Measurements from ENCODE around the gene VASP. TPM values are rescaled to one million over a fixed set of nuclear protein-coding genes. Genes with fewer than 3 reads are reported as not detected.
A peak's percentile ranks its signal among the peaks of the same experiment; 100 is the strongest.
"Not testable (repeated sequence)": the region's sequence is repeated elsewhere in the genome, so short reads cannot be mapped to it uniquely, and the experiment has no call there.

The VASP gene
- total RNA-seq, 1 experiment from 2014 or later, result 130 TPM

DNA sequence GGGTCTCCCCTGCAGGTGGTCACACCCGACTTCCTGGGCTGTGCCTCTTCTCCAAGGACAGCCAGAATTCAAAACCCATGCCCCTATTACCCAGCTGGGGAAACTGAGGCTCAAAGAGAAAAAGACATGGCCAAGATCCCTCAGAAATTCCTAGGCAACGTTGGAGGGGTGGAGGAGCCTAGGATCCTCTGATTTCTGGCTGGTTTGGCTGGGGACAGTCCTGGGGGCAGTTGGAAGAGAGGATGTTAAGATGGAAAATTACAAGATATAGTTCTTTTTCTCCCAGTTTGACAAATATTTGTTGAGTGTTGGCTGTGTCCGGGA is 2.4 kb downstream of the VASP start:
- H3K4me3 ChIP-seq (ENCODE audit: insufficient read depth, low read depth, low read length), result peak overlapping the region; percentile 36
- peaks cover 2% of the 10 kb centered on the region; the same call in 1 of the 2 replicates for H3K36me3 ChIP-seq (replicated peaks; ENCODE audit: control insufficient read depth, insufficient read depth, low read length)
- DNase-seq, result no peak

DNA sequence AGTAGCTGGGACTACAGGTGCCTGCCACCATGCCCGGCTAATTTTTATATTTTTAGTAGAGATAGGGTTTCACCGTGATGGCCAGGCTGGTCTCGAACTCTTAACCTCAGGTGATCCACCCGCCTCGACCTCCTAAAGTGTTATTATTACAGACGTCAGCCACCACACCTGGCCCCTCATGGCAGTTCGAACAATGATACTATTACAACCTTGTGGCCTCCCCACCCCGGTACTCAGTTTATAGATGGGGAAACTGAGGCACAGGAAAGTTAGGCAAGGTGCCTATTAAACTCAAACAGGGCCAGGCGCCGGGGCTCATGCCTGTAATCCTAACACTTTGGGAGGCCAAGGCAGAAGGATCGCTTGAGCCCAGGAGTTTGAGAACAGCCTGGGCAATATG is 3.1 kb downstream of the VASP start:
- H3K36me3 ChIP-seq (replicated peaks; ENCODE audit: control insufficient read depth, insufficient read depth, low read length); DNase-seq; H3K27me3 ChIP-seq (ENCODE audit: control insufficient read depth, insufficient read depth, low read length); H3K4me3 ChIP-seq (ENCODE audit: insufficient read depth, low read depth, low read length): not testable (repeated sequence)

More for the DNA sequence above, 2.4 kb downstream of the VASP start:
- H3K27me3 ChIP-seq (ENCODE audit: control insufficient read depth, insufficient read depth, low read length), result no peaks in the 10 kb centered on the region

DNA sequence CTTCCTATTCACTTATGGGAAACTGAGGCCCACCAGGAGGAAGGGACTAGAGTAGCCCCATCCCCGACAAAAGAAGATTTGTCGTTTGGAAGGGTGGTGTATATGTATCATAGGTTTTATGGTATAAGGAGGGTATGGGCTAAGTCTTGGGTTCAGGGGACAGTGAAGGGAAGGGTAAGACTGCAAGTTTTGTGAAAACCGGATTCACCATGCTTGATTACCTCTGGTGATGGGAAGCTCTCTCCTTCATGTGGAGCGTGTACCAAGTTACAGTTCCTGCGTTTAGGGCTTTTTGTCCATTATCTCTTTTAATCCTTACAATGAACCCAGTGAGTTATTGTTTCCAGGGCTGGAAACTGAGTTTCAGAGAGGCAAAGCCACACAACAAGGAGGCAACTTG is 3.8 kb downstream of the VASP start:
- no peak overlapping the region for H3K4me3 ChIP-seq (ENCODE audit: insufficient read depth, low read depth, low read length)
- DNase-seq, result no peak
- peaks cover 4% of the 10 kb centered on the region; the same call in 1 of the 2 replicates for H3K36me3 ChIP-seq (replicated peaks; ENCODE audit: control insufficient read depth, insufficient read depth, low read length)
- no peaks in the 10 kb centered on the region for H3K27me3 ChIP-seq (ENCODE audit: control insufficient read depth, insufficient read depth, low read length)

DNA sequence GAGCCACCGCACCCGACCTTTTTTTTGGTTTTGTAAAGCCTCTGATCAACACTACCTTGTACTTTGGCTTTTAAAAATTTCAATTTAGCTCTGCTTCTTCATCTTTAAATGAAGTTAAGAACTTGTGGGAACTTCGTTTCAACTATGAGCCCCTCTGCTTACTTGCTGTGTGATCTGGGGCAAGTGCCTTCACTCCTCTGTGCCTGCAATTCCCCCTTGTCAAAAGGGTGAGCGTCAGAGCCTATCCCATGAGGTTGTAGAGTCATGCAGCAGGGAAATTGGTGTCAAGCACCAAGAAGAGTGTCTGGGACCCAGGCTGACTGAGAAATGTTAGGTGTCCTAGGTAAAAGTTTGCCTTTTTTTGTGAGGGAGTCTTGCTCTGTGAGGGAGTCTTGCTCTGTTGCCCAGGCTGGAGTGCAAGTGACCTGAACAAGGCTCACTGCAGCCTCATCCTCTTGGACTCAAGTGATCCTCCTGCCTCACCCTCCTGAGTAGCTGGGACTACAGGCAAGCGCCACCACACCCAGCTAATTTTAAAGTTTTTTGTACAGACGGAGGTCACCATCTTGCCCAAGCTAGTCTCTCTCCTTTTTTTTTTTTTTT is 5.7 kb downstream of the VASP start:
- Histone ChIP-seq H3K36me3 (replicated peaks; ENCODE audit: control insufficient read depth, insufficient read depth, low read length) (peaks cover 10% of the 10 kb centered on the region), H3K4me3 (ENCODE audit: insufficient read depth, low read depth, low read length) (no peak overlapping the region), H3K27me3 (ENCODE audit: control insufficient read depth, insufficient read depth, low read length) (no peaks in the 10 kb centered on the region)
- no peak for DNase-seq

DNA sequence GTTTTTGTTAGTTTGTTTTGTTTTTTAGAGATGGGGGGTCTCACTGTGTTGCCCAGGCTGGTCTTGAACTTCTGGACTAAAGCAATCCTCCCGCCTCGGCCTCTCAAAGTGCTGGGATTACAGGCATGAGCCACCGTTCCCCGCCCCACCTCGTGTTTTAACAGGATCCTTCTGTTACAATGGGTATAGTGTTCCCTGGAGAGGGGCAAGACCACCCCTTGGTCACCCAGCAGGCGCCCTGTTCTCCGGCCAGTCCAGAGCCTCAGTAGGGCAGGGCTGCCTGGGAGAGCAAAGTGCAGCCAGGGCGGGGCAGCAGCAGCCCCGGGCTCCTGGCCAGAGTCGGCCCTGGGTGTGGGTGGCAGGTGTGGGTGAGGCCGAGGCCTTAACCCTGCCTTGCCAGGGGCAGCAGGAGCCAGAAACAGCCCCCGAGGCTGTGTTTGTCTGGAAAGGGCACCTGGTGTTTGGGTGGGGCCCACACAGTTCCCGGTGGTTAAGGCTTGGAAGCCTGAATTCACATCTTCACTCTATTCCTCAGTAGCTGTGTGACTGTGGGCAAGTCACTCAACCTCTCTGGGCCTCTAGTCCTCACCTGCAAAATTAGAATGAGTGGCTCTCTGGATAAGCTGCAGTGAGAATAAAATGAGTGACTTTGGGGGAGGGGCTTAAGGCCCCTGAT is 7.2 kb downstream of the VASP start:
- peaks cover 16% of the 10 kb centered on the region for H3K36me3 ChIP-seq (replicated peaks; ENCODE audit: control insufficient read depth, insufficient read depth, low read length)
- peak; percentile 35 for DNase-seq

DNA sequence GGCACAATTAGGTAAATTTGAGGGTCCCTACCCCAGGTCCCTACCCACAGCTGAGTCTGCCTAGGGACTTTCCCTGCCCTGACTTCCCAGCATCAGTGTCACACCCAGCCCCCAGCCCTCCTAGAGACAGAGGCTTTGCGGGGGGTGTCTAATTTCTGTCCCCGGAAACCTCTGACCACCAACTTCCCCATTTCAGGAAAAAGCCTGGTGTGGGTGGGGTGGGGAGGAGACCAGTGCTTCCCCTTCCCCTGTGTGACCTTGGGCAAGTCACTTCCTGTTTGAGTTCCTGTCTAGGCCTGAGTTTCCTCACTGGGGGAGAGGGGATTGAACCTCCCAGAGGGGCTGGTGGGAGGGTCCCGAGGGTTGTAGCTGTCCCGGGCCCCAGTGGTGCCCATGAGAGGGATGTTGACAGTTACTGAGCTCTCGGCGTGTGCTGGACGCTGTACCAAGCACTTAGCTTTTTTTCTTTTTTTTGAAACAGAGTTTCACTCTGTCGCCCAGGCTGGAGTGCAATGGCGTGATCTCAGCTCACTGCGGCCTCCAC is 7.9 kb downstream of the VASP start:
- H3K27me3 ChIP-seq (ENCODE audit: control insufficient read depth, insufficient read depth, low read length), result no peaks in the 10 kb centered on the region
- no peak overlapping the region for H3K4me3 ChIP-seq (ENCODE audit: insufficient read depth, low read depth, low read length)
- peaks cover 16% of the 10 kb centered on the region for H3K36me3 ChIP-seq (replicated peaks; ENCODE audit: control insufficient read depth, insufficient read depth, low read length)
- peak; percentile 40 for DNase-seq

More for the DNA sequence above, 7.2 kb downstream of the VASP start:
- no peaks in the 10 kb centered on the region for H3K27me3 ChIP-seq (ENCODE audit: control insufficient read depth, insufficient read depth, low read length)
- H3K4me3 ChIP-seq (ENCODE audit: insufficient read depth, low read depth, low read length), result no peak overlapping the region

DNA sequence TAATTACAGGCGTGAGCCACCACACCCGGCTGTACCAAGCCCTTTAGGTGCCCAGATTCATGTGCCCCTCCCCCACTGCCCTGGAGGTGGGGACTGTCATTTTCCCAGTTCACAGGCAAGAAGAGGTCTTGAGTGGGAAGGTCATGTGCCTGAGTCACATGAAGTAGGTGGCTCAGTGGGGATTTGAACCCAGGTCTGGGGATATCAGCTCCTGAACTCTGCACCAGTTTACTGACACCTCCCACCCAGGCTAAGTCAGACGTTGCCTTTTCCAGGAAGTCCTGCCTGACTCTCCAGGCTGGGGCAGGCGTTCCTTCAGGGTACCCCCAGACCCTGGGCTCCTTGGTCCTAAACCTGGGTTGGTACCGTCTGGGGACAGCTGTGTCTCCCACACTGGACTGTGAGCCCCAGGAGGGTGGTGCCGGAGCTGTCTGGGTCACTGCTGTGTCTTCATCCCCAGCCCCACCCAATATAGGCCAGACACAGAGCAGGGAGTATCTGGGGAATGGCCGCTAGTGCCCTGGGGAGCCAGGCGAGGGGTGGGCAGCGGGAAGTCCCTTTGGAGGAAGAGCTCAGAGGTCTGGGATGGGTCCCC is 8.6 kb downstream of the VASP start:
- Histone ChIP-seq H3K27me3 (ENCODE audit: control insufficient read depth, insufficient read depth, low read length) (no peaks in the 10 kb centered on the region), H3K4me3 (ENCODE audit: insufficient read depth, low read depth, low read length) (no peak overlapping the region), H3K36me3 (replicated peaks; ENCODE audit: control insufficient read depth, insufficient read depth, low read length) (peaks cover 19% of the 10 kb centered on the region)
- DNase-seq, result peak; percentile 38

DNA sequence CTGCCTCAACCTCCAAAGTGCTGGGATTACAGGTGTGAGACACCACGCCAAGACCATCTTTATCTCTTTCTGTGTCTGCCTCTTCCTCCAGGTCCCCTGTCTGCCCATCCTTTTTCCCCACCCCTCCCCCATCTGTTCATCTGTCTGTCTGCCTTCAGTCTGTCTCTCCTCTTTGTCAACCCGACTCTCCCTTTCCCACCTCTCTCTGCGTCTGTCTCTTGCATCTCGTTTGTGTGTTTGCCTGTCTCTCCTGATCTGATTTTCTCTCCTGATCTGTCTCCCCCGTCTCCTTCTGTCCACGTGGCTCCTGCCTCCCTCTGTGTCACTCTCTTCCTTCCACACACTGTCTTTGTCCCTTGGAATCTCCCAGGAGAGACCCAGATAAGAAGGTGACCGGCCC is 10.0 kb downstream of the VASP start:
- peaks cover 22% of the 10 kb centered on the region for H3K36me3 ChIP-seq (replicated peaks; ENCODE audit: control insufficient read depth, insufficient read depth, low read length)
- no peak overlapping the region for H3K4me3 ChIP-seq (ENCODE audit: insufficient read depth, low read depth, low read length)
- no peak for DNase-seq
- no peaks in the 10 kb centered on the region for H3K27me3 ChIP-seq (ENCODE audit: control insufficient read depth, insufficient read depth, low read length)

DNA sequence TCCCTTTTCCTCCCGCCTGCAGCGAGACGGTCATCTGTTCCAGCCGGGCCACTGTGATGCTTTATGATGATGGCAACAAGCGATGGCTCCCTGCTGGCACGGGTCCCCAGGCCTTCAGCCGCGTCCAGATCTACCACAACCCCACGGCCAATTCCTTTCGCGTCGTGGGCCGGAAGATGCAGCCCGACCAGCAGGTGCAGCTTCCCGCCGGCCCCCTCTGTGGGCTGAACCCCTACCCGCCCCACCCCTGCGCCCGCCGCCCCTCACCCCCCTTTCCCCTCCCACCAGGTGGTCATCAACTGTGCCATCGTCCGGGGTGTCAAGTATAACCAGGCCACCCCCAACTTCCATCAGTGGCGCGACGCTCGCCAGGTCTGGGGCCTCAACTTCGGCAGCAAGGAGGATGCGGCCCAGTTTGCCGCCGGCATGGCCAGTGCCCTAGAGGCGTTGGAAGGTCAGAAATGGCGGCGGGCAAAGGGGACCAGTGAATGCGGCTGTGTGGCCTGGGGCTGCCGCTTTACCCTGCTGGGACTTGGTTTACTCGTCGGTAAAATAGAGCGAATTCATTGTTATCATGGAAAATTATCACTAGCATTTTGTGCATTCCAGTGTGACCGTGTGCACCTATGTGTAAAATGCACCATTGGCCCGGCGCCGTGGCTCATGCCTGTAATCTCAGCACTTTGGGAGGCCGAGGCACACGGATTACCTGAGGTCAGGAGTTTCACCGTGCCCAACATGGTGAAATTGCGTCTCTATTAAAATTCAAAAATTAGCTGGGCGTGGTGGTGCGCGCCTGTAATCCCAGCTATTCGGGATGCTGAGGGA is 10.6 kb downstream of the VASP start:
- peak; percentile 42 for DNase-seq

DNA sequence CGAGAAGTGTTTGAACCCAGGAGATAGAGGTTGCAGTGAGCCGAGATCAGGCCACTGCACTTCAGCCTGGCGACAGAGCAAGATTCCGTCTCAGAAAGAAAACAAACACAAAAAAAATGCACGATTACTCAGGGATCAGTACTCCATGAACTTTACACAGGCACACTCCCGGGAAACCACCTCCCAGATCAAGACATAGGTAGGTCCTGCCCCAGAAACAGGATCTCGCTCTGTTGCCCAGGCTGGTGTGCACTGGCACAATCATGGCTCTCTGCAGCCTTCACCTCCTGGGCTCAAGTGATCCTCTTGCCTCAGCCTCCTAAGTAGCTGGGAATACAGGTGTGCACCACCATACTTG is 11.2 kb downstream of the VASP start:
- peaks cover 22% of the 10 kb centered on the region for H3K36me3 ChIP-seq (replicated peaks; ENCODE audit: control insufficient read depth, insufficient read depth, low read length)
- no peak overlapping the region for H3K4me3 ChIP-seq (ENCODE audit: insufficient read depth, low read depth, low read length)
- DNase-seq, result no peak
- H3K27me3 ChIP-seq (ENCODE audit: control insufficient read depth, insufficient read depth, low read length), result no peaks in the 10 kb centered on the region

More for the DNA sequence above, 10.6 kb downstream of the VASP start:
- Histone ChIP-seq H3K36me3 (replicated peaks; ENCODE audit: control insufficient read depth, insufficient read depth, low read length) (peaks cover 22% of the 10 kb centered on the region), H3K4me3 (ENCODE audit: insufficient read depth, low read depth, low read length) (no peak overlapping the region), H3K27me3 (ENCODE audit: control insufficient read depth, insufficient read depth, low read length) (no peaks in the 10 kb centered on the region)

DNA sequence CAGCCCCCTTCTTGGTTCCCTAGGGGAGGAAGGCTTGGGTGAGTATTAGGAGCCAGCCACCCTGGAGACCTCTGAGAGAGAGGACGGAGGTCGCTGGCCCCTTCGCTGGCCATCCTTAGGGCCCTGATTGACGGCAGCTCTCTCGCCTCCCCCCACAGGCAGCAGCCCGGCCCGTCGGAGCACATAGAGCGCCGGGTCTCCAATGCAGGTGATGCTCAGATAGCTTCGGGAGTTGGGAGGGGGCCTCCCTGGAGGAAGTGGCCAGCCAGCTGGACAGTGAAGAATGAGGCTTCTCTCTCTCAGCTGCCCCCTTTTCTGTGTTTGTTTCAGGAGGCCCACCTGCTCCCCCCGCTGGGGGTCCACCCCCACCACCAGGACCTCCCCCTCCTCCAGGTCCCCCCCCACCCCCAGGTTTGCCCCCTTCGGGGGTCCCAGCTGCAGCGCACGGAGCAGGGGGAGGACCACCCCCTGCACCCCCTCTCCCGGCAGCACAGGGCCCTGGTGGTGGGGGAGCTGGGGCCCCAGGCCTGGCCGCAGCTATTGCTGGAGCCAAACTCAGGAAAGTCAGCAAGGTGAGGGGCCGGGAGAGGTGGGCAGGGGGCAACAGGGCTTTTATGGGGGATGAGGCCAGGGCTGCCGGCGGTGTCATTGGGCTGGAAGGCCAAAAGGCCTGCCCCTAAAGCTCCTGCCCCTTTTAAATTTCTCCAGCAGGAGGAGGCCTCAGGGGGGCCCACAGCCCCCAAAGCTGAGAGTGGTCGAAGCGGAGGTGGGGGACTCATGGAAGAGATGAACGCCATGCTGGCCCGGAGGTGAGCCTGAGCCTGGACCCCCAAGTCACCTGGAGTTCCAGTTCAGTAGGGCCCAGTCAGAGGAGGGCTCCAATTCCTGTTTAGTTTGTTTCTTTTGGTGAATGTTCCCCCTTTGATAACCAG is 15.0 kb downstream of the VASP start:
- H3K36me3 ChIP-seq (replicated peaks; ENCODE audit: control insufficient read depth, insufficient read depth, low read length), result peaks cover 31% of the 10 kb centered on the region
- no peaks in the 10 kb centered on the region for H3K27me3 ChIP-seq (ENCODE audit: control insufficient read depth, insufficient read depth, low read length)
- H3K4me3 ChIP-seq (ENCODE audit: insufficient read depth, low read depth, low read length), result no peak overlapping the region
- peak; percentile 54 for DNase-seq

DNA sequence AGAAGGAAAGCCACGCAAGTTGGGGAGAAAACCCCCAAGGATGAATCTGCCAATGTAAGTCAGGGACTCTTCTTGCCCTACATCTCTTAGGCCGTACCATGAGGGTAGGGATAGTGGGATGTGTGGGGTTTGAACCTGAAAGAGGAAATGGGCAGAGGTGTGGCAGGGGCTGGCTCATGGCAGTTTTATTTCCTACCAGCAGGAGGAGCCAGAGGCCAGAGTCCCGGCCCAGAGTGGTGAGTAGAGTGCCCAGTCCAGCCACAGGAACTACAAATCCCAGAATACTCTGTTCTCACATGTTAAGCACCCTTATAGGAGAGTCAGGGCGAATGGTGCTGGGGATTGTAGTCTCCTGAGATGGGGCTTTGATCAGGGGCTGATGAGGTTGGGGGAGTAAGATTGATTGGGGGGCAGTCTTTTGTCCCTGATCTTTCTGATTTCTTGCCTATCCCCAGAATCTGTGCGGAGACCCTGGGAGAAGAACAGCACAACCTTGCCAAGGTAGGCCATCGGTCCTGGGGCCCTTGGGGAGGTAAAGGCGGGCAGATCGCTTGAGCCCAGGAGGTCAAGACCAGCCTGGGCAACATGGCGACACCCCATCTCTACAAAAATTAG is 16.5 kb downstream of the VASP start:
- Histone ChIP-seq H3K4me3 (ENCODE audit: insufficient read depth, low read depth, low read length) (no peak overlapping the region), H3K36me3 (replicated peaks; ENCODE audit: control insufficient read depth, insufficient read depth, low read length) (peaks cover 24% of the 10 kb centered on the region), H3K27me3 (ENCODE audit: control insufficient read depth, insufficient read depth, low read length) (peaks cover under 1% of the 10 kb centered on the region; the same call in 1 of the 2 replicates)
- peak; percentile 93 for DNase-seq

DNA sequence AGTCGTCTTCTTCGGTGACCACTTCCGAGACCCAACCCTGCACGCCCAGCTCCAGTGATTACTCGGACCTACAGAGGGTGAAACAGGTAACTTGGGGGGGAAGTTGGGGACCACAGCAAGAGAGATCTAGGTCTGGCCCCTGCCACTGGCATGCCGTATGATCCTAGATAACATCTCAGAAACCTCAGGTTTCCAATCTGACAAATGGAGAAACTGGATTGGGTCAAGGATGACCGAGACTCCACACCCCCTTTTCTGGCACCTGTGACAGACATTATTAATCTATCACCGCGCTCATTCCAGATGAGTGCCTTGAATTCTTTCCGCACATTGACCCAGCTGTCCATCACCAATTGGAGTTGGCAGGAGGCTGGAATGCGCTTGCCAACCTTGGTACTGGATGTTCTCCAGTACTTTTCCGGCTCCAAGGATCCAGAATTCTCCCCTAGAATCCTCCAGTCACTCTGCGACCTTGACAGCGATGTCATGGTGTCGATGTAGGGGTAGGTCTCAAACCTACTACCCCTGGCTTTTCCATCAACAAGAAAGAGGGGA is 17.4 kb downstream of the VASP start:
- no peak for DNase-seq
- Histone ChIP-seq H3K4me3 (ENCODE audit: insufficient read depth, low read depth, low read length) (no peak overlapping the region), H3K27me3 (ENCODE audit: control insufficient read depth, insufficient read depth, low read length) (peaks cover 8% of the 10 kb centered on the region; the same call in 1 of the 2 replicates), H3K36me3 (replicated peaks; ENCODE audit: control insufficient read depth, insufficient read depth, low read length) (peaks cover 24% of the 10 kb centered on the region)

Measured in H7 (cell line).